Effector memory CD8-positive, alpha-beta T cell (primary cell): Measurements from ENCODE around the gene TMEM86B.

ENCODE experiments used
- ATAC-seq: fragments of 150-1000 bp; cut with Tn5 transposase; replicated peaks from 2 replicates; pipeline ENCODE4 v1.10.0; 2021; ENCODE audit warnings: mild to moderate bottlenecking, moderate library complexity
- DNase-seq, 3 experiments: peaks; one replicate each; pipeline ENCODE4 v3.0.0; 2021
- H3K27ac Mint-ChIP-seq, 2 donors: one replicate each; pipeline ENCODE4 v1.8.0; 2022; ENCODE audit warnings: mild to moderate bottlenecking in 2 of 2, mixed read lengths in 2 of 2, moderate library complexity in 2 of 2
- H3K27me3 Mint-ChIP-seq, 2 donors: one replicate each; pipeline ENCODE4 v1.8.0; 2022; ENCODE audit warnings: mixed read lengths in 2 of 2
- H3K36me3 Mint-ChIP-seq: one replicate; pipeline ENCODE4 v1.8.0; 2022; ENCODE audit warnings: mild to moderate bottlenecking, moderate library complexity, mixed read lengths; ENCODE audit not compliant: insufficient read depth
- H3K4me1 Mint-ChIP-seq, 2 donors: one replicate each; pipeline ENCODE4 v1.8.0; 2022; ENCODE audit warnings: low read depth in 2 of 2, mixed read lengths in 2 of 2
- H3K4me3 Mint-ChIP-seq, 2 donors: one replicate each; pipeline ENCODE4 v1.8.0; 2022; ENCODE audit warnings: mild to moderate bottlenecking in 2 of 2, mixed read lengths in 2 of 2, moderate library complexity in 2 of 2
- H3K9me3 Mint-ChIP-seq, 2 donors: one replicate each; pipeline ENCODE4 v1.8.0; 2022; ENCODE audit warnings: mixed read lengths in 2 of 2
- total RNA-seq, 9 experiments: gene quantifications; one replicate each; lab custom pipeline; 2026; lab: John Stamatoyannopoulos, UW

TMEM86B gene, protein sequence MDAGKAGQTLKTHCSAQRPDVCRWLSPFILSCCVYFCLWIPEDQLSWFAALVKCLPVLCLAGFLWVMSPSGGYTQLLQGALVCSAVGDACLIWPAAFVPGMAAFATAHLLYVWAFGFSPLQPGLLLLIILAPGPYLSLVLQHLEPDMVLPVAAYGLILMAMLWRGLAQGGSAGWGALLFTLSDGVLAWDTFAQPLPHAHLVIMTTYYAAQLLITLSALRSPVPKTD
- 2.0 to 6.8 (median 3.0) reads per million in 9 experiments for total RNA-seq

DNA sequence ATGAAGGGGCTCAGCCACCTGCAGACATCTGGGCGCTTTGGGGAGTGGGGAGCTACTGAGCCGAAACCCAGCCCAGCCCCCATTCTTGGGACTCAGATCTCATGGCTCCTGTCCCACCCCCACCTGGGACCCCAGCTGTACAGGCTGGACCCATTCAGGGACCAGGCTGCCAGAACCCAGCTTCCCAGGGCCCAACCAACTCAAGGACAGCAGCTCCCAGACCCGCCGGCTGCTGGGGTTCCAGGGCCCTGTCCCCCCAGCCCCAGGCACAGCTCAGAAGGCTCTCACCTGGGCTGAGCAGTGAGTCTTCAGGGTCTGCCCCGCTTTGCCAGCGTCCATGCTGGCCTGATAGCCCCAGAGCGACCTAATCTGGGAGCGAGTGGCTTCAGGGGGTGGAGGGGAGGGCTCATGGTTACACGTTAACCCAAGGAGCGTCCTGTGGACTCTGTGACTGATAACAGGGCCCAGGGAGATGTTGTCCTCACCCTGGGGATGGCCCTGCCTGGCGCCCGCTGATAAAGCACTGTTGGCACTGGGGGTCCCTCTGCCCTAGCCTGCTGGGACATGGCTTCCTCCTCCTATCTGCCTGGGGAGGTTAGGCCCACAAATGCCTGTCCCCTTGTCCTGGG, at the start of gene TMEM86B:
Gene TMEM86B (minus strand): TSS at position 361 of the 629 bp plus-strand sequence. CDS start 22 bp downstream, at position 339.
- H3K4me3 Mint-ChIP-seq, result peak within 1 kb of the TSS in 1 of 2 donors; percentile 38
- H3K27me3 Mint-ChIP-seq, result no peaks in the 10 kb centered on the region
- no peak for ATAC-seq
- no peak for DNase-seq
- H3K9me3 Mint-ChIP-seq, result no peaks in the 10 kb centered on the region
- peak within 1 kb of the TSS in 1 of 2 donors; percentile 88 for H3K27ac Mint-ChIP-seq
- peaks cover 5 to 6% of the 10 kb centered on the region in 2 donors for H3K4me1 Mint-ChIP-seq
- H3K36me3 Mint-ChIP-seq, result peaks cover 69% of the 10 kb centered on the region

DNA sequence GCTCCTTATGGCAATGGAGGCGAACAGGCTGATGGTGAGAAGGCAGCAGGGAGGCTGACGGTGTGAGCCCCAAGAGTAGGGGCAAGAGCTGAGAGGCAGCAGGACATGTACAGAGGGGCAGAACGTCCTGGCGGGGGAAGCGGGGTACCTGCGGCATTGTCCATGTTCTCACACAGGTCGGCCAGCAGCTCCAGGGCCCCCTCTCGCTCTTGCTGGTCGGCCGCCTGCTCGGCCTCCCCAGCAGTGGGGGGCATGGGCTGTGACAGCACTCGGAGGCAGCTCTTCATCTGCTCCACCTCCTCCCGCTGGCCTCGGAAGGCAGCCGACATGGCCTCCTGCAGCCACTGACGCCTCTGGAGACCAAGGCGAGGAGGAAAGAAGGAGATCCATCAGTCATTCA, 48.9 kb upstream of the TMEM86B start:
- Mint-ChIP-seq H3K4me3 (peak overlapping the region; percentile 76 to 78), H3K4me1 (peaks cover 29 to 32% of the 10 kb centered on the region in 2 donors)
- no peak for ATAC-seq

DNA sequence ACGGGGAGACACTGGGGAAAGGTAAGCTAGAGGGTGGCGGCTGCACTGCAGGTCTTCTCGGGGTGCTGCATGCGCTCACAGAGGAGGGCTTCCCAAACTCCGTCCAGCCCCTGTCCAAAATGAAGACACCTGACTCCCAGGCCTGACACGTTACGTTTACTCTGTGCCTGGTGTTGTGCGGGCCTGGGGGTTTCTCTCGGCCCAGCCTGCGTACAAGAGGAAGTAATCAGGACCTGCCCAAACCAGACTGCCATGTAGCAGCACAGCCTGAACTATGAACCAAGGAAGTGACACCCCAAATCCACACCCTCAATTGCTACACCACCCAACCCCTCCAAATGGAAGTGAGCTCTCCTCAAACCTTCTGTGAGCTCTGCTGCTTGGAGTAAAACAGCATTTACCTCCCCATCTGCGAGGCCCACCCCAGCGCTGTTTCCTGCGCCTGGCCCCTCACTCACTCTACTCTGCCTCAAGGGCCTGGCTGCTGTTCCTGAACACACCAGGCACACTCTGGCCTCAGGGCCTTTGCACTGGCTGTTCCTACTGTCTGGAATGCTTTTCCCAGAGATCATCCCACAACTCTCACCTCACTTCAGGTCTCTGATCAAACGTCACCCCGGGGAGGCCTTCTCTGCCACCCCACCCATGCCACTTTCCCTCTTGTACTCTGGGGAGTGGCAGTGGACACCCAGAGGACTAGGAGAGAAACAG, 48.3 kb upstream of the TMEM86B start:
- DNase-seq, result peak in 1 of 3 experiments; percentile 33
- H3K4me1 Mint-ChIP-seq, result peaks cover 30 to 32% of the 10 kb centered on the region in 2 donors
- peak overlapping the region; percentile 94 to 95 for H3K27ac Mint-ChIP-seq
- peaks cover 34% of the 10 kb centered on the region for H3K36me3 Mint-ChIP-seq
- H3K27me3 Mint-ChIP-seq, result no peaks in the 10 kb centered on the region
- no peaks in the 10 kb centered on the region for H3K9me3 Mint-ChIP-seq
- peak; percentile 14 for ATAC-seq
- H3K4me3 Mint-ChIP-seq, result peak overlapping the region; percentile 76 to 78

More for the DNA sequence above, 48.9 kb upstream of the TMEM86B start:
- Mint-ChIP-seq H3K9me3 (no peaks in the 10 kb centered on the region), H3K27ac (peak overlapping the region; percentile 94 to 95), H3K27me3 (no peaks in the 10 kb centered on the region), H3K36me3 (peaks cover 33% of the 10 kb centered on the region)
- DNase-seq, result no peak

DNA sequence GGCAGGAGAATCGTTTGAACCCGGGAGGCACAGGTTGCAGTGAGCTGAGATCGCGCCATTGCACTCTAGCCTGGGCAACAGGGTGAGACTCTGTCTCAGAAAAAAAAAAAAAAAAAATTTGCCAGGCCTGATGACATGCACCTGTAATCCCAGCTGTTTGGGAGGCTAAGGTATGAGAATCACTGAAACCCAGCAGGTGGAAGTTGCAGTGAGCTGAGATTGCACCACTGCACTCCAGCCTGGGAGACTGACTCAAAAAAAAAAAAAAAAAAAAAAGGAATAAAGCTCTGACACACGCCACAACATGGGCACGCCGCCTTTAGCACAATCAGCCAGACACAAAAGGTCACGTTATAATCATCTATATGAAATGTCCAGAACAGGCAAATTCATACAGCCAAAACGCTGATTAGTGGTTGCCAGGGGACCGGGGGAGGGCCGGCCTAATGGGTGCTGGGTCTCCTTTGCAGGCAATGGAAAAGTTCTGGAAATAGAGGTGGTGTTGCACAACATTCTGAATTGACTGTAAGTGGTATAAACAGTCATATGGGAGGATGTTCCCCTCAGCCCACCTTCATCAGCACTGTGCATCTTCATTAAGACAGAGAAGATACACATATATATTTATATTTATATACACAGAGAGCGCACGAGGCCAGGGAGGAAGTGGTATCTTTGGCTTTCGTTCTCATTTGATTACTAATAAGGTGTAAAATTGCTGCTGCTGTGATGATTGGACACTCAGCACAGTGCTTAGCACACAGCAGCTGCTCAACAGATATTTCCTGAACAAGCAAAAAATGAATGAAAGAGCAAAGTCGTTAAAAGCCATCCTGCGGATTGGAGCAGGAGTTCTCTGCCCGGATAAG, 47.5 kb upstream of the TMEM86B start:
- ATAC-seq, result peak; percentile 47
- Mint-ChIP-seq H3K27ac (peak overlapping the region; percentile 94 to 95), H3K27me3 (no peaks in the 10 kb centered on the region), H3K4me1 (peaks cover 29 to 32% of the 10 kb centered on the region in 2 donors), H3K4me3 (peak overlapping the region; percentile 76 to 78), H3K9me3 (no peaks in the 10 kb centered on the region), H3K36me3 (peaks cover 41% of the 10 kb centered on the region)
- peak in 1 of 3 experiments; percentile 39 for DNase-seq

DNA sequence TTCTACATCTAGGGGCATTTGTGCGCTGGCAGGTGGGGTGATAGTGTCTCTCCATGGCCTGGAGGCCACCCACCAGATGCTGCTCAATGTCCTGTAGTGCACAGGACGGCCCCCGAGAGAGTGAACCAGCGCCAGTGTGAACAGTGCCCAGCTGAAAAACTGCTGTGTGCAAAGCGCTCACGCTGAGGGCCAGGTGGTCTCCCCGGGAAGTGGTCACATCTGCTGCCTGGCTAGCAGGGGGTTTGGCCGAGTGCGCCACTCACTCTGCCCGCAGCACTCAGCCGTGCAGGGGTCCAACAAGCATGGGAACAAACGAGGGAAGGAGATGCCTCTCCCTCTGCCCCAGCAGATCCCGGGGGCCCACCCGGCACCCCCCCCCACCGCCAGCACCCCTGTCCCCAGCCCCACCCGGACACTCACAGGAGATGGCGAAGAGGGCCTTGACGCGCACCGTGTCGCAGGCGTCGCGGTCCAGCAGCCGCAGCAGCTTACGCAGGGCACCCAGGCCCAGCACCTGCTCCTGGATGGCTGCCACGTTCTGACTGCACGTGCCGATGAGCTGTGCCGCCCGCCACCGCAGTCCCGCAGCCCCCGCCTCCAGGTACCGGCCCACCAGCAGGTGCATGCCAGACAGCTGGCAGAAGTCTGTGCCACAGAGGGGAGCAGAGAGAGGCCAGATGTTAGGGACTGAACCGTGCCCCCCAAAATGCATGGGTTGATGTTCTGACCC, 45.6 kb upstream of the TMEM86B start:
- no peak for DNase-seq
- Mint-ChIP-seq H3K36me3 (peaks cover 35% of the 10 kb centered on the region), H3K4me3 (no peak overlapping the region), H3K27me3 (no peaks in the 10 kb centered on the region), H3K9me3 (no peaks in the 10 kb centered on the region), H3K4me1 (peaks cover 16 to 19% of the 10 kb centered on the region in 2 donors), H3K27ac (no peak overlapping the region)
- no peak for ATAC-seq

DNA sequence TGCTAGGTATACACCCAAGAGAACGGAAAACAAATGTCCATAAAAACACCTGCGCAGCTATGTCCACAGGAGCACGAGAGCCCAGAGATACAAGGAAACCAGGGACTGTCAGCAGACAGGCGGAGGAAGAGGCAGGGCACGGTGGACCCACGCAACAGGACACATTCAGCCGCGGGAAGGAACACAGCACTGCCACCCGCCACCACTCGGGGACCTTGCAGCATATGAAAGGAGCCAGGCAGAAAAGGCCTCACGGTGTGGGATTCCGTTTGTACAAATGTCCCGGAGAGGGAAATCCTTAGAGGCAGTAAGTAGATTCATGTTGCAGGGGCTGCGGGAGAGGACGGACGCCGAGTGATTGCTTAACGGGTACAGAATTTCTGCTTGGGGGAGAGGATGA, 43.6 kb upstream of the TMEM86B start:
- Mint-ChIP-seq H3K4me1 (peaks cover 11 to 13% of the 10 kb centered on the region in 2 donors), H3K27me3 (no peaks in the 10 kb centered on the region), H3K27ac (no peak overlapping the region), H3K9me3 (no peaks in the 10 kb centered on the region), H3K4me3 (no peak overlapping the region), H3K36me3 (peaks cover 39% of the 10 kb centered on the region)
- ATAC-seq, result no peak
- no peak for DNase-seq

DNA sequence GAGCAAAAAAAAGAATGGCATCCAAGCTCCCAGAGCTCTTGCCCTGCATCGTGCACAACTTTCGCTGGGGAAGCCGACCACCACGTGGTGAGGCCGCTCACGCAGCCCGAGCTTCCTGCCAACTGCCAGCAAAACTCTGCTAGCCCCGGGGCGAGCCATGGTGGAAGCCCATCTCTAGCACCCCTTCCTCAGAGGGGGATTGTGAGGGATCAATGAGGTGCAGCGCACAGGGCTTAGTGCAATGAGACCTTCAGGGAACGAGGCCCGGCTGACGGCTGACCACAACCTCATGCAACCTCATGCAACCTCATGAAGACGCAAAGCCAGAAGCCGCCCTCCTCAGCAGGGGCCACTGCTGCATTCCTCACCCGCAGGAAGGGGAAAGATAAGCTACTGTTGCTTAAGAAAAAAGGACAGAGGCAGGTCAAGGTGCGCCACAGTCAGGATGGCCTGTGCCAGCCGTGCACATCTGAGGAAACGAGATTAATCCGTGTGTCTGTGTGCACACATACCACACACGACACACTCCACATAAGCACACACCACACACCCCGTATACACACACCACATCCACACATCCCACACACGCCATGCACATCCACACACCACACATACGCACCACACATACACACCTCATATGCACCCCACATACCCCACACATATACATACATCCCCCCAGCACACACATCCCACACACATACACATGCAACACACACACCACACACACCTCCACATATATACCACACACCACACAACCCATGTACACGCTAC, 41.8 kb upstream of the TMEM86B start:
- Mint-ChIP-seq H3K4me3 (no peak overlapping the region), H3K4me1 (peaks cover 9% of the 10 kb centered on the region in 2 donors), H3K9me3 (peaks cover 6 to 8% of the 10 kb centered on the region in 2 donors), H3K27me3 (no peaks in the 10 kb centered on the region), H3K36me3 (peaks cover 32% of the 10 kb centered on the region), H3K27ac (no peak overlapping the region)
- DNase-seq (no peak), ATAC-seq (no peak)

DNA sequence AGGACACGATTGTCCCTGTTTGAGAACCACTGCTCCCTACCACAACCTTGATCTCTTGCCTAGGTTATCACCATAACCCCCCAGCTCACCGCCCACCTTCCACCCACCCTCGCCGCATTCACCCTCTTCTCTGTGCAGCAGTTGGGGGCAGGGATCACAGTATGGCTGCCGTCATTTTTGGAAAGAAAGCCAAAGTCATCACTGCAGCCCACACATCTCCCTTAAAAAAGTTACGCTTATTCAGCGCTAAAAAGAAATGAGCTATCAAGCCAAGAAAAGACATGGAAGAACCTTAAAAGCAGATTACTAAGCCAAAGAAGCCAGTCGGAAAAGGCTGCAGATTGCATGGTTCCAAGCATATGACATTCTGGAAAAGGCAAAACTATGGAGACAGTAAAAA, 40.7 kb upstream of the TMEM86B start:
- no peaks in the 10 kb centered on the region for H3K27me3 Mint-ChIP-seq
- ATAC-seq (no peak), DNase-seq (no peak)
- peaks cover 37% of the 10 kb centered on the region for H3K36me3 Mint-ChIP-seq
- peaks cover 6 to 8% of the 10 kb centered on the region in 2 donors for H3K9me3 Mint-ChIP-seq
- no peak overlapping the region for H3K27ac Mint-ChIP-seq
- peaks cover 9% of the 10 kb centered on the region in 2 donors for H3K4me1 Mint-ChIP-seq
- no peak overlapping the region for H3K4me3 Mint-ChIP-seq

DNA sequence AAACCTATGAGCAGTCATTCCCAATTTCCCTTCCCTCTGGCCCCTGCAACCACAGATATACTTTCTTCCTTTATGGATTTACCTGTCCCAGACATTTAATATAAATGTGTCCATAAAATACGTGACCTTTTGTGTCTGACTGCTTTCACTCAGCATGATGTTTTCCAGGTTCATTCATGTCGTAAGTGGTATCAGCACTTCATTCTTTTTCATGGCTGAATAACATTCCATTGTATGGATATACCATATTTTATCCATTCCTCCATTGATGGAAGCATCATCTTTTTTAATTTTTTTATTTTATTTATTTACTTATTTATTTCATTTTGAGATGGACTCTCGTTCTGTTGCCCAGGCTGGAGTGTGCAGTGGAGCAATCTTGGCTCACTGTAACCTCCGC, 38.3 kb upstream of the TMEM86B start:
- Mint-ChIP-seq H3K27ac (peak overlapping the region; percentile 2 to 77), H3K27me3 (no peaks in the 10 kb centered on the region), H3K4me3 (peak overlapping the region in 1 of 2 donors; percentile 4), H3K9me3 (peaks cover 6 to 8% of the 10 kb centered on the region in 2 donors), H3K36me3 (peaks cover 30% of the 10 kb centered on the region), H3K4me1 (peaks cover 6 to 9% of the 10 kb centered on the region in 2 donors)
- no peak for ATAC-seq
- no peak for DNase-seq

DNA sequence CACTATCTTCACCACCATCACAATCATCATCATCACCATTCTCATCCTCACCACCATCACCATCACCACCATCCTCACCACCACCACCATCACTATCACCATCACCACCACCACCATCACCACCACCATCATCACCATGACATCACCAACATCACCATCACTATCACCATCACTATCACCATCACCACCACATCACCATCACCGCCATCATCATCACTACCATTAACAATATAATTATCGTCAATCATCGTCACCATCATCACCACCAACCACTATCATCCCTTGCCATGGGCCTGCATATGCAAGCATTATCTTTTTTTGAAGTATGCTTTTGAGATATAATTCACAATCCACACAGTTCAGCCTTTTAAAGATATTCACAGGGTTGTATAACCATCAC, 37.8 kb upstream of the TMEM86B start:
- peaks cover 25% of the 10 kb centered on the region for H3K36me3 Mint-ChIP-seq
- peaks cover 6 to 8% of the 10 kb centered on the region in 2 donors for H3K9me3 Mint-ChIP-seq
- no peaks in the 10 kb centered on the region for H3K27me3 Mint-ChIP-seq
- peak overlapping the region; percentile 2 to 77 for H3K27ac Mint-ChIP-seq
- peaks cover 6 to 9% of the 10 kb centered on the region in 2 donors for H3K4me1 Mint-ChIP-seq
- ATAC-seq (no peak), DNase-seq (no peak)
- peak overlapping the region in 1 of 2 donors; percentile 4 for H3K4me3 Mint-ChIP-seq

DNA sequence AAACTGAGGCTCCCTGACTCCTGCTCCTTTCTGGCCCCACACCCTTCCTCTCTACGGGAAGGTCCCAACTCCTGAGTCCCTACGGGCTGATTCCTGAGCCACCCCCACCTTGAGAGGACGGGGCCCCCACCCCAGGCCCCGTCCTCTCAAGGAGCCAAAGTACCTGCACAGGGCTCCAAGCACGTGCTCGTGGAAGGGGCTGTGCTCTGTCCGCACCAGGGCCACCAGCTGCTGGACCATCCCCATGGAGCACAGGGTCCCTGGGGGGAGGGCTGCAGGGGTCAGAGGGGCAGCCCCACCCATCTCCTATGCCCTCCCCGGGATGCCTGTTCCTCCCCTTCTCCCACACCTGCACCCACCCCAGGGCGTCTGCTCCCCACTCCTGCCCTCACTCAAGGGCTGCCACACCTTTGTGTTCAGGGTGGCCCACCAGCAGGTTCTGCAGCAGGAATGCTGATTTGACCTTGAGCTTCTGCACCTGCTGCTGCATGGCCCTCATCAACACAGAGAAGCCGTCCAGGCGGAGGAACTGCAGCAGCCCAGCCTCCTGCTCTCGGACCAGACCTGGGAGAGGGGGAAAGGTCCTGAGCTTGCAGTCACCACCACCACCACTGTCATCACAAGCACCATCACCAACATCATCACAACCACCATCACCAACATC, 37.3 kb upstream of the TMEM86B start:
- Mint-ChIP-seq H3K27me3 (no peaks in the 10 kb centered on the region), H3K4me3 (peak overlapping the region in 1 of 2 donors; percentile 4), H3K9me3 (peaks cover 6 to 8% of the 10 kb centered on the region in 2 donors), H3K27ac (peak overlapping the region; percentile 2 to 77), H3K4me1 (peaks cover 6 to 9% of the 10 kb centered on the region in 2 donors), H3K36me3 (peaks cover 23% of the 10 kb centered on the region)
- DNase-seq (no peak), ATAC-seq (no peak)
